Fibroblast of lung (primary cell): ENCODE measurements around the gene CTBP1. TPM values are rescaled to one million over a fixed set of nuclear protein-coding genes. Genes with fewer than 3 reads are reported as not detected.

Experiments
- DNase-seq, 2 donors: peaks; one replicate each; pipeline versions ENCODE4 v3.0.0 to v3.0.0-alpha.2; 2010; ENCODE audit warnings: low read depth in 2 of 2
- H2AFZ ChIP-seq: 2 replicates; pipeline ENCODE4 v1.5.1; 2012; ENCODE audit warnings: low read length, control low read depth, inconsistent platforms
- H3K27ac ChIP-seq: 2 replicates; pipeline ENCODE4 v1.5.1; 2011; ENCODE audit warnings: low read length, control low read depth; ENCODE audit not compliant: insufficient read depth
- H3K27me3 ChIP-seq: 2 replicates; pipeline ENCODE4 v1.5.1; 2011; ENCODE audit warnings: mild to moderate bottlenecking, low read length; ENCODE audit not compliant: control insufficient read depth, insufficient read depth
- H3K36me3 ChIP-seq: 2 replicates; pipeline ENCODE4 v1.5.1; 2011; ENCODE audit warnings: low read length; ENCODE audit not compliant: control insufficient read depth, insufficient read depth
- H3K4me1 ChIP-seq: 2 replicates; pipeline ENCODE4 v1.5.1; 2011; ENCODE audit warnings: low read length; ENCODE audit not compliant: control insufficient read depth, insufficient read depth; ENCODE audit errors: extremely low read depth
- H3K4me2 ChIP-seq: 2 replicates; pipeline ENCODE4 v1.5.1; 2011; ENCODE audit warnings: low read length, control low read depth; ENCODE audit not compliant: insufficient read depth; ENCODE audit errors: extremely low read depth
- H3K4me3 ChIP-seq, 4 experiments: fragments of 200-600 bp in 1 of 4; sonication (generic) in 1 of 4; replicated peaks in 1 of 4; 2 replicates each; pipeline ENCODE4 v1.5.1; 2011 to 2016; ENCODE audit warnings: low read length in 4 of 4, low read depth in 3 of 4, mild to moderate bottlenecking in 3 of 4, control low read depth in 2 of 4, inconsistent platforms in 1 of 4, mixed read lengths in 1 of 4; ENCODE audit not compliant: insufficient read depth in 1 of 4; ENCODE audit errors: control extremely low read depth in 1 of 4
- H3K79me2 ChIP-seq: 2 replicates; pipeline ENCODE4 v1.5.1; 2012; ENCODE audit warnings: mild to moderate bottlenecking, low read length, inconsistent platforms; ENCODE audit not compliant: control insufficient read depth, insufficient read depth
- H3K9ac ChIP-seq: 2 replicates; pipeline ENCODE4 v1.5.1; 2011; ENCODE audit warnings: mild to moderate bottlenecking, low read length, control low read depth; ENCODE audit not compliant: insufficient read depth
- H3K9me3 ChIP-seq: 2 replicates; pipeline ENCODE4 v1.5.1; 2012; ENCODE audit warnings: low read depth, low read length; ENCODE audit not compliant: control insufficient read depth, insufficient read depth
- H4K20me1 ChIP-seq: 2 replicates; pipeline ENCODE4 v1.5.1; 2011; ENCODE audit warnings: low read length; ENCODE audit not compliant: control insufficient read depth, insufficient read depth; ENCODE audit errors: extremely low read depth
- EZH2 ChIP-seq: IDR thresholded peaks from 2 replicates; pipeline ENCODE4 v1.5.1; 2012; ENCODE audit warnings: low read length, control low read depth, mild to moderate bottlenecking; ENCODE audit errors: missing control alignments
- polyA plus RNA-seq, 2 donors: library from polyadenylated mRNA; depleted of rRNA in 1 of 2; stranded (reverse) in 1 of 2; unstranded in 1 of 2; fragments of >200 nt; gene quantifications; 2 replicates each; pipeline ENCODE4 v1.2.1, GENCODE V29; 2011 to 2012; ENCODE audit warnings: missing spikeins in 1 of 2
- total RNA-seq: library from RNA; depleted of rRNA; stranded (reverse); fragments of >200 nt; gene quantifications from 2 replicates; pipeline ENCODE4 v1.2.1, GENCODE V29; 2014
- TF ChIP-seq, protein P1 (sequence below), 2 donors: IDR thresholded peaks in 1 of 2; conservative IDR thresholded peaks in 1 of 2; 1 replicate in 1 of 2; 2 replicates in 1 of 2; pipeline ENCODE4 v1.5.1; 2011 to 2012; ENCODE audit warnings: low read length in 2 of 2, control low read depth in 1 of 2, inconsistent platforms in 1 of 2, low read depth in 1 of 2, mild to moderate bottlenecking in 1 of 2

CTBP1 gene
- total and polyA plus RNA-seq, 2 donors (not counting 1 experiment from before 2014, with no cell fraction given), result 78.2 to 249 TPM

- Histone ChIP-seq H2AFZ (no peak overlapping the region), H3K4me2 (no peak overlapping the region), H3K36me3 (peaks cover 3% of the 10 kb centered on the region)
Measured at GRCh38 chr4:1202526-1203011, 46.4 kb downstream of the CTBP1 start.

DNA sequence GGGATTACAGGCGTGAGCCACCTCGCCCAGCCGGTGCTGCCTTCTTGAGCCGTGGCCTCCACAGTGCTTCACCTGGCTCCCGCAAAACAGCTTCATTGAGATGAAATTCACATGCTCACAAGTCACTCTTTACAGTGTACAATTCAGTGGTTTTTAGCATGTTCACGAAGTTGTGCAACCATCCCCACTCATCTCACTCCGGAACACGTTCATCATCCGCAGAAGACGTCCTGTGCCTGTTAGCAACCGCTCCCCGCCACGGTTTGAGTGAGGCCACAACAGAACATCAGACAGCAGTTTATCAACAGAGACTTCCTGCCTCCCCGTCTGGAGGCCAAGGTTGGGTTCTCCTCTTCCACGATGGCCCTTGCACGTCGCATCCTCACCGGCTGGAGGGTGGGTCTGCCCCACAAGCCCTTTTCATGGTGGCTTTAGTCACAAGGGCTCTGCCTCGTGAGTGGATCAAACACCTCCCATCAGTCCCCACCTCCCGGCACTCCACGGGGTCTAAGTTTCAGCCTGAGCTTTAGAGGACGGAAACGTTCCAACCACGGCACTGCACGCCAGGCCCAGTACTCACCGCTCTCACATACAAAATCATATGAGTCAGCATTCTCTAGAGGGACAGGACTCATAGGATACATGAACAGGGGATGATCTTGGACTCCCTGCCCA lies 46.9 kb downstream of the CTBP1 start:
- H3K9ac ChIP-seq, result peak overlapping the region; percentile 3
- DNase-seq, result peak; percentile 73 to 98
- peaks cover 3% of the 10 kb centered on the region for H3K36me3 ChIP-seq
- TF ChIP-seq, protein P1, sequence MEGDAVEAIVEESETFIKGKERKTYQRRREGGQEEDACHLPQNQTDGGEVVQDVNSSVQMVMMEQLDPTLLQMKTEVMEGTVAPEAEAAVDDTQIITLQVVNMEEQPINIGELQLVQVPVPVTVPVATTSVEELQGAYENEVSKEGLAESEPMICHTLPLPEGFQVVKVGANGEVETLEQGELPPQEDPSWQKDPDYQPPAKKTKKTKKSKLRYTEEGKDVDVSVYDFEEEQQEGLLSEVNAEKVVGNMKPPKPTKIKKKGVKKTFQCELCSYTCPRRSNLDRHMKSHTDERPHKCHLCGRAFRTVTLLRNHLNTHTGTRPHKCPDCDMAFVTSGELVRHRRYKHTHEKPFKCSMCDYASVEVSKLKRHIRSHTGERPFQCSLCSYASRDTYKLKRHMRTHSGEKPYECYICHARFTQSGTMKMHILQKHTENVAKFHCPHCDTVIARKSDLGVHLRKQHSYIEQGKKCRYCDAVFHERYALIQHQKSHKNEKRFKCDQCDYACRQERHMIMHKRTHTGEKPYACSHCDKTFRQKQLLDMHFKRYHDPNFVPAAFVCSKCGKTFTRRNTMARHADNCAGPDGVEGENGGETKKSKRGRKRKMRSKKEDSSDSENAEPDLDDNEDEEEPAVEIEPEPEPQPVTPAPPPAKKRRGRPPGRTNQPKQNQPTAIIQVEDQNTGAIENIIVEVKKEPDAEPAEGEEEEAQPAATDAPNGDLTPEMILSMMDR (conservative IDR thresholded peaks at IDR 0.05 in 1 of 2, IDR thresholded peaks at IDR 0.05 in 1 of 2; ENCODE audit: low read depth in 1 of 2, low read length in 2 of 2), result no peak
- no peak for TF ChIP-seq EZH2
- peak overlapping the region; percentile 89 for H3K27ac ChIP-seq
- H2AFZ ChIP-seq, result no peak overlapping the region
- peaks cover 22% of the 10 kb centered on the region for H3K4me1 ChIP-seq
- peak overlapping the region in 1 of 4 experiments; percentile 32 for H3K4me3 ChIP-seq
- peak overlapping the region; percentile 59 for H3K4me2 ChIP-seq
- H3K27me3 ChIP-seq, result no peaks in the 10 kb centered on the region
- H3K79me2 ChIP-seq, result peaks cover 9% of the 10 kb centered on the region
- no peaks in the 10 kb centered on the region for H4K20me1 ChIP-seq
- no peaks in the 10 kb centered on the region for H3K9me3 ChIP-seq

More at GRCh38 chr4:1202526-1203011, 46.4 kb downstream of the CTBP1 start:
- DNase-seq, result no peak
- Histone ChIP-seq H3K4me3 (no peak overlapping the region), H3K79me2 (peaks cover 9% of the 10 kb centered on the region), H3K9me3 (no peaks in the 10 kb centered on the region), H3K4me1 (peaks cover 24% of the 10 kb centered on the region), H3K27ac (peak overlapping the region; percentile 89), H3K9ac (peak overlapping the region; percentile 21), H4K20me1 (no peaks in the 10 kb centered on the region), H3K27me3 (no peaks in the 10 kb centered on the region)
- no peak for TF ChIP-seq EZH2
- TF ChIP-seq, protein P1 (conservative IDR thresholded peaks at IDR 0.05 in 1 of 2, IDR thresholded peaks at IDR 0.05 in 1 of 2; ENCODE audit: low read depth in 1 of 2, low read length in 2 of 2), result no peak

DNA sequence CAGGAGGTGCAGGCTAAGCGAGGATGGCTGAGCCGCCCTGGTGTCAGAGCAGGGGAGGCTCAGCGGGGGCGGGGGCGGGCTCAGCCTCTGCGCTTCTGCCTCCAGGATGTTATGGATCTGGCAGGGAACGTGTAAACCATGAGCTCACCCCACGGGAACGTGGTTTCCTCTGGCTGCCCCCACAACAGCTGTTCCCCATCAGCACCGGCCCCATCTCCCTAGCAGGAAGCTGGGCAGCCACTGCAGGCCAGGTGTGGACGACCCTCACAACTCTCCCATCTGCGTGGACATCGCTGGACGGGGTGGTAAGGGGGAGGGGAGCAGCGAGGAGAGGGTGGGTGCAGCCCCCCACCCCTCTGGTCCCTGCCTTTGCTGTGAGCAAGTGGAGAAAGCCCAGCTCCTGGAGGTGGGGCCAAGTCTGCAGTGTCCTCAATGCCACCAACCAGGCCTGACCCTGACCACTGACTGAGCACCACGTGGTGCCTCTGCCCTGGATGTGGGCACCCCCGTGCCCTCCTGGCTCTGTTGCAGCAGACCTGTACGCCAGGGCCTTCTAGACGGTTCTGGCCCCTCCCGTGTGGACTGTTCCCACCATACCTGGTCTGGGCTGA lies 48.4 kb downstream of the CTBP1 start:
- Histone ChIP-seq H3K36me3 (peaks cover 12% of the 10 kb centered on the region), H3K79me2 (peaks cover 9% of the 10 kb centered on the region), H3K27ac (peak overlapping the region; percentile 89), H3K4me3 (peak overlapping the region; percentile 30 to 60 (median 45)), H3K27me3 (no peaks in the 10 kb centered on the region), H2AFZ (no peak overlapping the region), H3K9me3 (no peaks in the 10 kb centered on the region), H3K4me1 (peaks cover 22% of the 10 kb centered on the region), H3K4me2 (peak overlapping the region; percentile 90), H3K9ac (peak overlapping the region; percentile 70), H4K20me1 (no peaks in the 10 kb centered on the region)
- DNase-seq, result peak; percentile 90 to 94
- TF ChIP-seq EZH2, result no peak
- TF ChIP-seq, protein P1 (conservative IDR thresholded peaks at IDR 0.05 in 1 of 2, IDR thresholded peaks at IDR 0.05 in 1 of 2; ENCODE audit: low read depth in 1 of 2, low read length in 2 of 2), result no peak
